A673 (cell line): ENCODE results near the gene CHRNE. TPM values are rescaled to one million over a fixed set of nuclear protein-coding genes. Genes with fewer than 3 reads are reported as not detected.

ENCODE experiments used
- BruUV-seq: library from RNA; stranded (reverse); fragments of 400-500 nt; replicated peaks from 2 replicates; lab custom pipeline; 2021; lab: Mats Ljungman, UMichigan
- CTCF ChIA-PET: fragments of 300-600 bp; sonication (Branson Sonifier 250); formaldehyde crosslinking; loops from one replicate; lab custom pipeline; 2022; ENCODE audit warnings: antibody characterized with exemption; lab: Charles Lee
- POLR2A ChIA-PET: fragments of 300-600 bp; sonication (Branson Sonifier 250); formaldehyde crosslinking; loops from one replicate; lab custom pipeline; 2022; ENCODE audit warnings: antibody characterized with exemption; ENCODE audit not compliant: low non-redundant PET; lab: Charles Lee
- DNase-seq: peaks from one replicate; pipeline ENCODE4 v3.0.0-alpha.2; 2015; ENCODE audit warnings: low spot score
- H3K27ac ChIP-seq: fragments of 200-600 bp; sonication (generic); 2 replicates; pipeline ENCODE4 v1.5.1; 2016; ENCODE audit warnings: mixed run types, low read depth, mild to moderate bottlenecking, mixed read lengths, antibody characterized with exemption, low read length; ENCODE audit not compliant: poor library complexity, severe bottlenecking
- H3K27me3 ChIP-seq: fragments of 200-600 bp; sonication (generic); replicated peaks from 2 replicates; pipeline ENCODE4 v1.6.1; 2017; ENCODE audit warnings: mixed run types, low read depth, mild to moderate bottlenecking, mixed read lengths, antibody characterized with exemption, low read length; ENCODE audit not compliant: insufficient read depth, poor library complexity
- H3K36me3 ChIP-seq: fragments of 200-600 bp; sonication (generic); 2 replicates; pipeline ENCODE4 v1.6.1; 2016; ENCODE audit warnings: mixed run types, mild to moderate bottlenecking, mixed read lengths, antibody characterized with exemption, low read length; ENCODE audit not compliant: insufficient read depth, poor library complexity, severe bottlenecking
- H3K4me1 ChIP-seq: fragments of 200-600 bp; sonication (generic); 2 replicates; pipeline ENCODE4 v1.6.1; 2017; ENCODE audit warnings: mixed run types, mild to moderate bottlenecking, mixed read lengths, antibody characterized with exemption, low read length; ENCODE audit not compliant: insufficient read depth, poor library complexity, severe bottlenecking
- H3K4me3 ChIP-seq: fragments of 200-600 bp; sonication (generic); 2 replicates; pipeline ENCODE4 v1.5.1; 2016; ENCODE audit warnings: low read depth, mixed run types, mild to moderate bottlenecking, mixed read lengths, low read length; ENCODE audit not compliant: poor library complexity, severe bottlenecking
- H3K9me3 ChIP-seq: fragments of 200-600 bp; sonication (generic); 2 replicates; pipeline ENCODE4 v1.6.1; 2016; ENCODE audit warnings: mixed run types, low read depth, mild to moderate bottlenecking, mixed read lengths, antibody characterized with exemption, low read length; ENCODE audit not compliant: poor library complexity, severe bottlenecking
- EZH2 ChIP-seq: fragments of 200-600 bp; sonication (generic); IDR thresholded peaks from 2 replicates; pipeline ENCODE4 v1.6.1; 2017; ENCODE audit warnings: borderline replicate concordance, low read depth, mild to moderate bottlenecking, mixed read lengths, antibody characterized with exemption, low read length; ENCODE audit not compliant: poor library complexity, severe bottlenecking
- intact Hi-C: fragments of 100-400 bp; cut with micrococcal nuclease; formaldehyde crosslinking; loops from one replicate; pipeline ENCODE4 v1.10.0; 2022; ENCODE audit not compliant: unreplicated experiment
- total RNA-seq: library from RNA; stranded (reverse); gene quantifications from 2 replicates; pipeline ENCODE4 v1.2.3, GENCODE V29; 2021
- TF ChIP-seq, protein P1 (sequence below): fragments of 300-800, 200-600 bp; sonication (generic); conservative IDR thresholded peaks from 2 replicates; pipeline ENCODE4 v1.5.1; 2017; ENCODE audit warnings: low read depth, mild to moderate bottlenecking, antibody characterized with exemption, low read length, moderate library complexity, mixed read lengths

Gene CHRNE
- total RNA-seq, 1 experiment from 2014 or later, result 0.21 TPM

DNA sequence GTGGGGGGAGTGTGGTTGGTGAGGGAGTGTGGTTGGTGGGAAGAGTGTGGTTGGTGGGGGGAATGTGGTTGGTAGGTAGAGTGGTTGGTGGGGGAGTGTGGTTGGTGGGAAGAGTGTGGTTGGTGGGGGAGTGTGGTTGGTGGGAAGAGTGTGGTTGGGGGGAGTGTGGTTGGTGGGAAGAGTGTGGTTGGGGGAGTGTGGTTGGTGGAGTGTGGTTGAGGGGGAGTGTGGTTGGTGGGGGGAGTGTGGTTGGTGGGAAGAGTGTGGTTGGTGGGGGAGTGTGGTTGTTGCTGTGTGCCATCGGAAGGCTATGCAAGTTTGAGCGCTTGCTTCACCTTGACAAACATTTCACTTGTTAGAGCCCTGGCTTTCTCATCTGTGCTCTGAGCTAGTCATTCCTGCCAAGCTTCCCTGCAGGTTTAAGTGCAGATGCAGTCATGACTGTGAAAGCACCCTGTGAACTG is 49.7 kb downstream of the CHRNE start:
- H3K9me3 ChIP-seq, result no peaks in the 10 kb centered on the region
- intact Hi-C loops, result no loop called here
- H3K4me1 ChIP-seq, result peaks cover 13% of the 10 kb centered on the region
- BruUV-seq, result no TSS peak
- no peak for TF ChIP-seq EZH2
- no peaks in the 10 kb centered on the region for H3K36me3 ChIP-seq
- POLR2A ChIA-PET, result no interaction called here
- no peaks in the 10 kb centered on the region for H3K27me3 ChIP-seq
- CTCF ChIA-PET, result no interaction called here
- no peak for DNase-seq
- no peak overlapping the region for H3K4me3 ChIP-seq
- peak overlapping the region; percentile 19 for H3K27ac ChIP-seq

DNA sequence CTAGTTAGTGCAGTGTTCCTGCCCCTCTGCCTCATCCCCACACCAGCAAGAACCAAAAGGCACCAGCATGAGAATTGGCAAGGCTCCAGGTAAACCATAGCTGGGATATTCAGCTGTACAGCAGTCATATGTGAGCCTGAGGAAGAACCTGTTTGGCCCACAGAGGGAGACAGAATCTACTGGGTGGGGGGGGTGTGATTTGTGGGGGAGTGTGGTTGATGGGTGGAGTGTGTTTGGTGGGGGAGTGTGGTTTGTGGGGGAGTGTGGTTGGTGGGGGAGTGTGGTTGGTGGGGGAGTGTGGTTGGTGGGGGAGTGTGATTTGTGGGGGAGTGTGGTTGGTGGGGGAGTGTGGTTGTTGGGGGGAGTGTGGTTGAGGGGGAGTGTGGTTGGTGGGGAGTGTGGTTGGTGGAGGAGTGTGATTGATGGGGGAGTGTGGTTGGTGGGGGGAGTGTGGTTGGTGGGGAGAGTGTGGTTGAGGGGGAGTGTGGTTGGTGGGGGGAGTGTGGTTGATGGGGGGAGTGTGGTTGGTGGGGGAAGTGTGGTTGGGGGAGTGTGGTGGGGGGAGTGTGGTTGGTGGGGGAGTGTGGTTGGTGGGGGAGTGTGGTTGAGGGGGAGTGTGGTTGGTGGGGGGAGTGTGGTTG is 50.2 kb downstream of the CHRNE start:
- peaks cover 8% of the 10 kb centered on the region for H3K4me1 ChIP-seq
- BruUV-seq, result no TSS peak
- no peaks in the 10 kb centered on the region for H3K36me3 ChIP-seq
- intact Hi-C loops, result no loop called here
- ChIA-PET POLR2A (interaction anchor here (0.7 kb wide), 1 partner anchor 66 kb away, joined by 6 read pairs; no protein-coding TSS in a partner anchor), CTCF (interaction anchor here (0.6 kb wide), 1 partner anchor 34 kb away, joined by 4 read pairs; no protein-coding TSS in a partner anchor)
- peak; percentile 63 for DNase-seq
- TF ChIP-seq EZH2, result no peak
- TF ChIP-seq, protein P1, sequence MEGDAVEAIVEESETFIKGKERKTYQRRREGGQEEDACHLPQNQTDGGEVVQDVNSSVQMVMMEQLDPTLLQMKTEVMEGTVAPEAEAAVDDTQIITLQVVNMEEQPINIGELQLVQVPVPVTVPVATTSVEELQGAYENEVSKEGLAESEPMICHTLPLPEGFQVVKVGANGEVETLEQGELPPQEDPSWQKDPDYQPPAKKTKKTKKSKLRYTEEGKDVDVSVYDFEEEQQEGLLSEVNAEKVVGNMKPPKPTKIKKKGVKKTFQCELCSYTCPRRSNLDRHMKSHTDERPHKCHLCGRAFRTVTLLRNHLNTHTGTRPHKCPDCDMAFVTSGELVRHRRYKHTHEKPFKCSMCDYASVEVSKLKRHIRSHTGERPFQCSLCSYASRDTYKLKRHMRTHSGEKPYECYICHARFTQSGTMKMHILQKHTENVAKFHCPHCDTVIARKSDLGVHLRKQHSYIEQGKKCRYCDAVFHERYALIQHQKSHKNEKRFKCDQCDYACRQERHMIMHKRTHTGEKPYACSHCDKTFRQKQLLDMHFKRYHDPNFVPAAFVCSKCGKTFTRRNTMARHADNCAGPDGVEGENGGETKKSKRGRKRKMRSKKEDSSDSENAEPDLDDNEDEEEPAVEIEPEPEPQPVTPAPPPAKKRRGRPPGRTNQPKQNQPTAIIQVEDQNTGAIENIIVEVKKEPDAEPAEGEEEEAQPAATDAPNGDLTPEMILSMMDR, result no peak
- H3K4me3 ChIP-seq, result no peak overlapping the region
- no peaks in the 10 kb centered on the region for H3K9me3 ChIP-seq
- H3K27ac ChIP-seq, result no peak overlapping the region
- H3K27me3 ChIP-seq, result no peaks in the 10 kb centered on the region

DNA sequence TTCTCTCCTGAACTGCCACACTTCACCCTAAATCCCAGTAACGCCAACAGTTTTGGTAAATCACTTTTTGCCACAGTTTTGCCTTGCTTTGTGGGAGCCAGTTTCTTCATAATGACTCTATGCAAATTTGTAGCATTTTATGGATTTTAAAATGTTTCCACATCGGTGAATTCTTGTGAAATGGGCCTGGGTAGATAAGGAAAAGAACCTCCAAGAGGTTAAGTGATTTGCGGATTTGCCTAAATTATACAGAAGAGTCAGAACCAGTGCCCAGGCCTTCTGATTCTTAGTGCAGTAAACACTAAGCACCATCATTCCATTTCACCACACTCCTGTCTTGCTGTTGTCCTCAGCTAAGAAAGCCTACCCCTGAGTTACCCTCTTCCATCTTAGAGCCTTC is 51.8 kb downstream of the CHRNE start:
- no TSS peak for BruUV-seq
- Histone ChIP-seq H3K4me3 (no peak overlapping the region), H3K27me3 (no peaks in the 10 kb centered on the region), H3K36me3 (no peaks in the 10 kb centered on the region), H3K4me1 (peaks cover 8% of the 10 kb centered on the region), H3K9me3 (no peaks in the 10 kb centered on the region), H3K27ac (peak overlapping the region; percentile 29)
- TF ChIP-seq, protein P1, result no peak
- no peak for TF ChIP-seq EZH2
- CTCF ChIA-PET, result no interaction called here
- POLR2A ChIA-PET, result no interaction called here
- no peak for DNase-seq
- intact Hi-C loops, result no loop called here
